Uterus (tissue), 4 donors: ENCODE results near the gene TMEM229B. TPM values are rescaled to one million over a fixed set of nuclear protein-coding genes. Genes with fewer than 3 reads are reported as not detected.

Source experiments
- DNase-seq, 2 donors: peaks; one replicate each; pipeline ENCODE4 v3.0.0-alpha.2; 2019 to 2020
- H3K27ac ChIP-seq, 2 donors: fragments of 200-600 bp; sonication (generic); 1 replicate in 1 of 2; 2 replicates in 1 of 2; pipeline ENCODE4 v1.5.1; 2016 to 2018
- H3K27me3 ChIP-seq, 2 donors: fragments of 200-600 bp; sonication (generic); one replicate each; pipeline ENCODE4 v1.5.1; 2018 to 2019; ENCODE audit warnings: control low read depth in 1 of 2
- H3K36me3 ChIP-seq, 2 donors: fragments of 200-600 bp; sonication (generic); one replicate each; pipeline ENCODE4 v1.5.1; 2019; ENCODE audit warnings: control low read depth in 1 of 2
- H3K4me1 ChIP-seq, 2 donors: fragments of 200-600 bp; sonication (generic); one replicate each; pipeline ENCODE4 v1.5.1; 2018 to 2019; ENCODE audit warnings: control low read depth in 1 of 2
- H3K4me3 ChIP-seq, 2 donors: fragments of 200-600 bp; sonication (generic); 1 replicate in 1 of 2; 2 replicates in 1 of 2; pipeline ENCODE4 v1.5.1; 2018 to 2019; ENCODE audit warnings: mild to moderate bottlenecking in 1 of 2
- H3K9me3 ChIP-seq, 2 donors: fragments of 200-600 bp; sonication (generic); one replicate each; pipeline ENCODE4 v1.5.1; 2019; ENCODE audit warnings: control low read depth in 1 of 2
- CTCF ChIP-seq, 4 experiments: fragments of 200-600 bp in 2 of 4; fragments of 450-650 bp in 2 of 4; sonication (generic) in 2 of 4; IDR thresholded peaks; one replicate each; pipeline ENCODE4 v1.5.1; 2016 to 2019; ENCODE audit warnings: antibody characterized with exemption in 4 of 4, mild to moderate bottlenecking in 2 of 4, moderate library complexity in 1 of 4
- POLR2A ChIP-seq, 2 donors: fragments of 450-650 bp; IDR thresholded peaks; one replicate each; pipeline ENCODE4 v1.6.1; 2016; ENCODE audit warnings: antibody characterized with exemption in 2 of 2, mild to moderate bottlenecking in 1 of 2, moderate library complexity in 1 of 2
- intact Hi-C: fragments of 100-400 bp; cut with DNase I; formaldehyde crosslinking; loops from one replicate; pipeline ENCODE4 v1.15.1; 2023; ENCODE audit warnings: low total_unique reads
- total RNA-seq, 4 donors: library from RNA; depleted of rRNA in 3 of 4; stranded (reverse); fragments of >200 nt in 3 of 4; gene quantifications; one replicate each; pipeline versions ENCODE4 v1.1.0 to v1.2.4, GENCODE V29; 2014 to 2023
- donor health status: DM: yes; HTN: yes; CAD: no.

TMEM229B gene
- total RNA-seq, 4 donors from 2014 or later = under 0.01 to 4.7 (median 2.8) TPM

GRCh38 chr14:67428501-67429031 is 60.0 kb downstream of the TMEM229B start:
- DNase-seq = no peak
- TF ChIP-seq POLR2A (IDR thresholded peaks at IDR 0.05) = no peak
- no peak for TF ChIP-seq CTCF (IDR thresholded peaks at IDR 0.05)
- intact Hi-C loops = no loop called here

GRCh38 chr14:67426983-67427606 is 61.4 kb downstream of the TMEM229B start:
- Histone ChIP-seq H3K4me1 (no peaks in the 10 kb centered on the region), H3K27ac (no peak overlapping the region), H3K27me3 (no peaks in the 10 kb centered on the region), H3K4me3 (no peak overlapping the region), H3K36me3 (no peaks in the 10 kb centered on the region), H3K9me3 (no peaks in the 10 kb centered on the region)
- DNase-seq = peak; percentile 54
- intact Hi-C loops = no loop called here
- TF ChIP-seq CTCF (IDR thresholded peaks at IDR 0.05) = peak; percentile 61 to 76 (median 66)
- TF ChIP-seq POLR2A (IDR thresholded peaks at IDR 0.05) = no peak

More at GRCh38 chr14:67428501-67429031, 60.0 kb downstream of the TMEM229B start:
- H3K27me3 ChIP-seq = no peaks in the 10 kb centered on the region
- H3K4me3 ChIP-seq = no peak overlapping the region
- H3K9me3 ChIP-seq = no peaks in the 10 kb centered on the region
- H3K36me3 ChIP-seq = no peaks in the 10 kb centered on the region
- H3K27ac ChIP-seq = no peak overlapping the region
- H3K4me1 ChIP-seq = no peaks in the 10 kb centered on the region

- H3K27me3 ChIP-seq = no peaks in the 10 kb centered on the region
- no peak overlapping the region for H3K27ac ChIP-seq
- intact Hi-C loops = no loop called here
- no peaks in the 10 kb centered on the region for H3K4me1 ChIP-seq
- no peak for DNase-seq
- no peaks in the 10 kb centered on the region for H3K36me3 ChIP-seq
- no peak for TF ChIP-seq POLR2A (IDR thresholded peaks at IDR 0.05)
- no peak for TF ChIP-seq CTCF (IDR thresholded peaks at IDR 0.05)
- H3K9me3 ChIP-seq = no peaks in the 10 kb centered on the region
- H3K4me3 ChIP-seq = no peak overlapping the region
Measured at GRCh38 chr14:67426161-67426560, 62.4 kb downstream of the TMEM229B start.

- no peaks in the 10 kb centered on the region for H3K9me3 ChIP-seq
- intact Hi-C loops = no loop called here
- H3K27ac ChIP-seq = no peak overlapping the region
- TF ChIP-seq CTCF (IDR thresholded peaks at IDR 0.05) (no peak), POLR2A (IDR thresholded peaks at IDR 0.05) (no peak)
- H3K27me3 ChIP-seq = no peaks in the 10 kb centered on the region
- no peak for DNase-seq
- H3K4me1 ChIP-seq = no peaks in the 10 kb centered on the region
- no peak overlapping the region for H3K4me3 ChIP-seq
- H3K36me3 ChIP-seq = no peaks in the 10 kb centered on the region
Measured at GRCh38 chr14:67425608-67426007, 62.9 kb downstream of the TMEM229B start.

- Histone ChIP-seq H3K36me3 (no peaks in the 10 kb centered on the region), H3K9me3 (no peaks in the 10 kb centered on the region), H3K27ac (no peak overlapping the region), H3K4me1 (no peaks in the 10 kb centered on the region), H3K4me3 (no peak overlapping the region), H3K27me3 (no peaks in the 10 kb centered on the region)
- no peak for TF ChIP-seq POLR2A (IDR thresholded peaks at IDR 0.05)
- no peak for TF ChIP-seq CTCF (IDR thresholded peaks at IDR 0.05)
- DNase-seq = no peak
- intact Hi-C loops = no loop called here
Measured at GRCh38 chr14:67424539-67424938, 64.0 kb downstream of the TMEM229B start.
